22Rv1 (cell line): ENCODE measurements around the gene GPR68.
A peak's percentile ranks its signal among the peaks of the same experiment; 100 is the strongest.

Source experiments
- H3K27ac ChIP-seq: fragments of 450-650 bp; 2 replicates; pipeline ENCODE4 v1.5.1; 2017
- ZFX ChIP-seq: fragments of 450-650 bp; IDR thresholded peaks from 2 replicates; pipeline ENCODE4 v1.6.1; 2017; ENCODE audit warnings: antibody characterized with exemption, borderline replicate concordance
- TF ChIP-seq, protein P1 (sequence below): fragments of 450-650 bp; IDR thresholded peaks from 2 replicates; pipeline ENCODE4 v1.5.1; 2017; ENCODE audit warnings: mild to moderate bottlenecking

The GPR68 gene, protein sequence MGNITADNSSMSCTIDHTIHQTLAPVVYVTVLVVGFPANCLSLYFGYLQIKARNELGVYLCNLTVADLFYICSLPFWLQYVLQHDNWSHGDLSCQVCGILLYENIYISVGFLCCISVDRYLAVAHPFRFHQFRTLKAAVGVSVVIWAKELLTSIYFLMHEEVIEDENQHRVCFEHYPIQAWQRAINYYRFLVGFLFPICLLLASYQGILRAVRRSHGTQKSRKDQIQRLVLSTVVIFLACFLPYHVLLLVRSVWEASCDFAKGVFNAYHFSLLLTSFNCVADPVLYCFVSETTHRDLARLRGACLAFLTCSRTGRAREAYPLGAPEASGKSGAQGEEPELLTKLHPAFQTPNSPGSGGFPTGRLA

DNA sequence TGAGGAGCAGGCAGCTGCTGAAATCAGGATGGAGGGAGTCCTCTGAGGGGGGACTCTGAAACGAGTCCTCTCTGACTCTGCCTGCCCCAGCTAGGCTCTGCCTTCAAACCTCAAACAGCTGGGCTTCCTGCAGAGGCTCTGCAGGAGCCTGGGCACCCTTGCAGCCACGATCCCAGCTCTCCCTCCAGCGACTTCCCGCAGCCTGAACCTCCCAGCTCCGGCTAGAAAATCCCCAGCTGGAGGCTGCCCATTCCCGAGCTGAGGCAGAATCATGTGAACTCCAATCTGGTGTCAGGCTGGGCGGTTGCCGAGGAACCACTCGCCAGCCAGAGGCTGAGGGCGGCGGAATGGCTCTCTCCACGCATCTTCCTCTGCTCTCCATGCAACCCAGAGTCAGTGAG is at the start of gene GPR68:
Gene GPR68, minus strand, starts transcription at position 204 of the 401 bp plus-strand sequence. CDS start 9,654 bp downstream, outside the sequence.
- no peak within 1 kb of the TSS for H3K27ac ChIP-seq

DNA sequence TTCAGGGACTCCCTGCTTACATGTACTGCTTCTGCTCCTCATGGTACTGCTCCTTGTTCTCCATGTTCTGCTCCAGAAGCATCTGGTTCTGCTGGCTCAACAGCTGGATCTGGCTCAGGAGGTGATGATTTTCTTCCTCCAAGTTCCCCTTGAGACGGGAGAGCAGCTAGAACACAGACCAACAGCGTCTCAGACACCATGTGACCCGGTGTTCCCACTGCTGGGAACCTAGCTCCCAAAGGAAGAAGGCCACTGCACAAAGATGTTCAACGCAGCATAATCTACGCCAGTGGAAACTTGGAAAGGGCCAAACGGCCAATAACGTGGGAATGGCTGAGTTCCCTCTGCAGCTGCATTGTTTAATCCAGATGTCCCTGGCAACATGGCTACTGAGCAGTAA is 49.6 kb upstream of the GPR68 start:
- H3K27ac ChIP-seq = no peak overlapping the region
- TF ChIP-seq, protein P1, sequence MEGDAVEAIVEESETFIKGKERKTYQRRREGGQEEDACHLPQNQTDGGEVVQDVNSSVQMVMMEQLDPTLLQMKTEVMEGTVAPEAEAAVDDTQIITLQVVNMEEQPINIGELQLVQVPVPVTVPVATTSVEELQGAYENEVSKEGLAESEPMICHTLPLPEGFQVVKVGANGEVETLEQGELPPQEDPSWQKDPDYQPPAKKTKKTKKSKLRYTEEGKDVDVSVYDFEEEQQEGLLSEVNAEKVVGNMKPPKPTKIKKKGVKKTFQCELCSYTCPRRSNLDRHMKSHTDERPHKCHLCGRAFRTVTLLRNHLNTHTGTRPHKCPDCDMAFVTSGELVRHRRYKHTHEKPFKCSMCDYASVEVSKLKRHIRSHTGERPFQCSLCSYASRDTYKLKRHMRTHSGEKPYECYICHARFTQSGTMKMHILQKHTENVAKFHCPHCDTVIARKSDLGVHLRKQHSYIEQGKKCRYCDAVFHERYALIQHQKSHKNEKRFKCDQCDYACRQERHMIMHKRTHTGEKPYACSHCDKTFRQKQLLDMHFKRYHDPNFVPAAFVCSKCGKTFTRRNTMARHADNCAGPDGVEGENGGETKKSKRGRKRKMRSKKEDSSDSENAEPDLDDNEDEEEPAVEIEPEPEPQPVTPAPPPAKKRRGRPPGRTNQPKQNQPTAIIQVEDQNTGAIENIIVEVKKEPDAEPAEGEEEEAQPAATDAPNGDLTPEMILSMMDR = no peak
- TF ChIP-seq ZFX = no peak

More for the DNA sequence above, at the start of gene GPR68:
- no peak for TF ChIP-seq ZFX
- TF ChIP-seq, protein P1 = no peak

DNA sequence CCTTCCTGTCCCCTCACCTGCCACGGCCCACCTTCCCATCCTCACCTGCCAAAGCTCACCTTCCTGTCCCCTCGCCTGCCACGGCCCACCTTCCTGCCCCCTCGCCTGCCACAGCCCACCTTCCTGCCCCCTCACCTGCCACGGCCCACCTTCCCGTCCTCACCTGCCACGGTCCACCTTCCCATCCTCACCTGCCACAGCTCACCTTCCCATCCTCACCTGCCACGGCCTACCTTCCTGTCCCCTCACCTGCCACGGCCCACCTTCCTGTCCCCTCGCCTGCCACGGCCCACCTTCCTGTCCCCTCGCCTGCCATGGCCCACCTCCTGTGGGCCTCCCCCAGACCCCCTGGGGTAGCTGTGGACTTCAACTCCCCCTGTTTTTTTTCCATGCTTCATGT is 48.8 kb upstream of the GPR68 start:
- TF ChIP-seq, protein P1 = no peak
- no peak for TF ChIP-seq ZFX
- no peak overlapping the region for H3K27ac ChIP-seq

DNA sequence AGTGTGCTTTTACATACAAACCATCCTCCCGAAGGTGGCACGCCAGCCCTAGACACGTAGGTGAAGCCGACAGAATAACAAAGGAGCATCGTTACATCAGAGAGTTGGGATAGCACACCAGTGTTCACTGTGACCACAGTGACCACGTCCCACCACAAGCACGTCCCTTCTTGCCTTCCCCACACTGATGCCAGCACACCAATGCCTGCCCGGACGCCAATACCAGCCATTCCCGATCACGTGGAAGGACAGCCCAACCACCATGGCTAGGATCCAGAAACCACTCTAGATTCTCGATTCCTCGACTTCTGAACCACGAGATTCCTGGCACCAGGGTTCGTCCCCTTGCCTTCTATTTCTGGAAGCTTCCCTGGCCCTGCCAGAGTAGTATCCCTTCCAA is 48.0 kb upstream of the GPR68 start:
- no peak for TF ChIP-seq ZFX
- H3K27ac ChIP-seq = no peak overlapping the region

DNA sequence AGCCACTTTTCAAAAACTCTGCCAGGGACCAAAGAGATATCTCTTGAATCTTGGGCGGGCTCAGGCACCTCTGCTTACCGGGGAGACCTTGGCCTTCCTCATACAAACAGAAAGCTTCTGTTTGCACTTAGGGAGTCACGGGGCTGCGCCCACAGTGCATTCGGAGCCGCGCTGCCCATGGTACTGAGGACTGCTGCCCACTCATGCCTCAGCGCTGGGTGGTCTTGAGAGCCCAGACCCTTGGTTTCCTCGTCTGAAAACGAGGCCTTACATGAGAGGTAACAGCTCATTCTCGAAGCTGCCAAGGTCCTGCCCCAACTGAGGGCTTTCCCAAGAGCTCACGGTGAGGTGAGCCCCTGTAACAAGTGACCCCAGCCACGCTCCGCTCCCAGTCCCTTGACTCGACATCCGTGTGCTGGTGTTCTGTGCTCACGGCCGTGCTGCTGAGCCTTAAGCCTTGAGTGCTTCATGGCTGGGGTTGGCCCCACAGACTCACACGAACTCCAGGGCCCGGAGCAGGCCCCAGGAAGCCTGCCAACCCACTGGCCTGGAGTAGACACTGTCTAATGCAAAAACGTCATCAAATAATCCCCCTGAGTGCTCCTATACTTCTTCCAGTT is 47.4 kb upstream of the GPR68 start:
- no peak for TF ChIP-seq ZFX
- TF ChIP-seq, protein P1 = no peak
- H3K27ac ChIP-seq = peak overlapping the region; percentile 73

DNA sequence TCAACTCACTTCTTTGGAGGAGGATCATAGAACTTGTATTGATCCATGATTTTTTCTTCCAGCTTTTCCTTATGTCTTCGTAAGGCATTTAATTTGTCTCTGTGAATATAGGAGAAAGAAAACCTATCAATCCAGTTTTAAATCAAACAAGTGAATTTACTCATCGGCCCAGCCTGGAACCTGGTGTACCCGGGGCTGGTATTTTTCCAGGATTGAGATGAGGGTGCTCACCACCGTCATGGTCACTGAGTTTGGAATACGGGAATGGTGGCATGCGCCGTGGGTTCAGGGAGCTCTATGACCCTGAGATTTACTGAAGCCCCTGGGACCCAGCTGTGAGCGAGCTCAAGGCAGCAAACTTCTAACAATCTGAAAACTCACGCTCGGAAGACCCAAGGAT is 46.5 kb upstream of the GPR68 start:
- no peak for TF ChIP-seq ZFX
- TF ChIP-seq, protein P1 = no peak
- H3K27ac ChIP-seq = peak overlapping the region; percentile 73

DNA sequence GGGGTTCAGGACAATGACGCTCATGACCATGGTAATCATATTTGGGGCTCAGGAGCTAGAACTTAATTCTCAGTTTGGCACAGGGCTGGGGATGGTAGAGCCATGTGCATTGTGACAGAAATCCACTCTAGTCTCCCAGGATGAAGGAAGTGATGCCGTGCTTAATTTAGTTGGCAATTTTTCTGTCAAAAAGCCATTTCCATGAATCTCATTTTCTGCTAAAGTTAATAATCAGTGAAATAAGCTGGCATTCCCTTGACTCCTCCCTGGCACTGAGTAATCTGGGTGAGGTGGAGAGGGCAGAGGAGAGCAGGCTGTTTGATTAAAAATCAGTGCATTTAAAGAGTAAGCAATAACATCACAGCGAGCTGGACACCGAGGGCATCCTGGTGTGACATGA is 45.0 kb upstream of the GPR68 start:
- no peak overlapping the region for H3K27ac ChIP-seq
- TF ChIP-seq ZFX = no peak
- TF ChIP-seq, protein P1 = no peak
